Sigmoid colon (tissue), 7 donors: ENCODE results near the gene SART3. TPM values are rescaled to one million over a fixed set of nuclear protein-coding genes. Genes with fewer than 3 reads are reported as not detected.

Source experiments
- DNase-seq: peaks from one replicate; pipeline ENCODE4 v3.0.0-alpha.2; 2019
- H3K27ac ChIP-seq, 4 donors: fragments of 200-600 bp; sonication (generic); one replicate each; pipeline ENCODE4 v1.5.1; 2016 to 2019; ENCODE audit warnings: mild to moderate bottlenecking in 1 of 4
- H3K27me3 ChIP-seq, 3 donors: fragments of 200-600 bp; sonication (generic); one replicate each; pipeline ENCODE4 v1.5.1; 2019; ENCODE audit warnings: mild to moderate bottlenecking in 1 of 3
- H3K36me3 ChIP-seq, 4 donors: fragments of 200-600 bp; sonication (generic); one replicate each; pipeline ENCODE4 v1.5.1; 2016 to 2019
- H3K4me1 ChIP-seq, 4 donors: fragments of 200-600 bp; sonication (generic); one replicate each; pipeline ENCODE4 v1.5.1; 2017 to 2019
- H3K4me3 ChIP-seq, 4 donors: fragments of 200-600 bp; sonication (generic); one replicate each; pipeline ENCODE4 v1.5.1; 2017 to 2019; ENCODE audit warnings: mild to moderate bottlenecking in 2 of 4, moderate library complexity in 1 of 4
- H3K9me3 ChIP-seq, 4 donors: fragments of 200-600 bp in 3 of 4; sonication (generic) in 3 of 4; one replicate each; pipeline versions ENCODE4 v1.5.1 to v1.6.1; 2013 to 2019
- EP300 ChIP-seq, 4 donors: sonication (generic); formaldehyde crosslinking; IDR thresholded peaks; one replicate each; pipeline ENCODE4 v1.6.1; 2017; ENCODE audit warnings: antibody characterized with exemption in 4 of 4
- POLR2A ChIP-seq, 2 donors: fragments of 450-650 bp; IDR thresholded peaks; one replicate each; pipeline ENCODE4 v1.6.1; 2016; ENCODE audit warnings: antibody characterized with exemption in 2 of 2, mild to moderate bottlenecking in 2 of 2, moderate library complexity in 2 of 2
- POLR2AphosphoS5 ChIP-seq, 4 donors: sonication (generic); formaldehyde crosslinking; IDR thresholded peaks; one replicate each; pipeline ENCODE4 v1.6.1; 2017; ENCODE audit warnings: antibody characterized with exemption in 4 of 4
- WGBS, 2 donors: extraction: QIAGEN DNeasy Blood & Tissue Kit; methylation state at CpG; one replicate each; pipeline ENCODE4 v1.1.7; 2013; 5-methylcytosine and 5-hydroxymethylcytosine counted together
- intact Hi-C: fragments of 100-400 bp; cut with DNase I; formaldehyde crosslinking; loops from one replicate; pipeline ENCODE4 v1.15.1; 2023
- polyA plus RNA-seq, 3 donors: library from polyadenylated mRNA; stranded (reverse); fragments of 200-250 nt; gene quantifications; one replicate each; pipeline ENCODE4 v1.2.3, GENCODE V29; 2013
- total RNA-seq, 4 donors: library from RNA; depleted of rRNA; stranded (reverse); fragments of >200 nt; gene quantifications; one replicate each; pipeline ENCODE4 v1.1.0, GENCODE V29; 2016
- TF ChIP-seq, protein P1 (sequence below), 4 experiments: fragments of 450-650 bp in 3 of 4; fragments of 200-600 bp in 1 of 4; IDR thresholded peaks; one replicate each; pipeline ENCODE4 v1.5.1; 2016 to 2019; ENCODE audit warnings: antibody characterized with exemption in 4 of 4, mild to moderate bottlenecking in 3 of 4, moderate library complexity in 2 of 4
- donor health status: healthy with polysubstance abuse.
- donor health status: Bipolar disorder and iron deficiency.
- donor health status: healthy.

SART3 gene
- total and polyA plus RNA-seq, 7 donors = 15.3 to 69.1 (median 45.3) TPM

DNA sequence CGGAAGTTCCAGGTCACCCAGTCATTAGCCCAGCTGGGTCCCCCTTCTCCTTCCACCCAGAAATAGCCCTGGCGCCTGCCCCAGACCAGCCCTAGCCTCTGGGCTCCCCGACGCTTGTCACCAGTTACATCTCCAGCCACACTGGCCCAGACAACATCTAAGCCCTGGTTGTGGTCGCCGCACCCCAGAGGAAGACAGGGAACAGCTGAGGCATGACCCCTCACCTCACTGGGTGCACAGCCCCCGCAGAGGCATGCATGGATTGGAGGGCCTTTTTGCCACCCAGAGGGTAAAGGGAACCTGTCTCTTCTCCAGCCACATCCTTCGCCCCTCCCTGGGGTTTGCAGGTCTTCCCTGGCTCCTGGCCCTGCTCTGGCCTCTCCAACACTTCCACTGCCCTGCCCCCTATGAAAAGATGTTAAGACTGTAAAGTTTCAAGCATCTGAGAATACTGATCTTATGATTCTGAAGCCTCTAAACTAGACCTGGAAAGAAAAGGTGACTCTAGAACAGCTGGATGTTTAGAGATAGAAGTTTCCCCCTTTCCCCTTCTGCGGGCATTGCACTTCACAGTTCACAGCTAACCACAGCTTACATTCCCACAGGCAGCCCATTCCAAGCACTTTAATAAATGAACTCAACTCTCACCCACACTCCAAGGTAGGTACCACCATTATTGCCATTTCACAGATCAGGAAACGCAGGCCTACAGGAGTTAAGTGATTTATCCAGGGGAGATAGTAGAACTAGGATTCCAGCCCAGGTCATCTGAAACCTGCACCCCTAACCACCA lies 22.2 kb upstream of the SART3 start:
- WGBS, 2 donors = 87 to 91% methylated on average over 10 of the region's 10 CpGs
- no peak for DNase-seq
- no peaks in the 10 kb centered on the region for H3K9me3 ChIP-seq
- H3K36me3 ChIP-seq = no peaks in the 10 kb centered on the region
- intact Hi-C loops = no loop called here
- no peaks in the 10 kb centered on the region for H3K4me1 ChIP-seq
- H3K27me3 ChIP-seq = no peaks in the 10 kb centered on the region
- TF ChIP-seq POLR2AphosphoS5 (IDR thresholded peaks at IDR 0.05) (no peak), EP300 (IDR thresholded peaks at IDR 0.05) (no peak), POLR2A (IDR thresholded peaks at IDR 0.05) (no peak)
- TF ChIP-seq, protein P1, sequence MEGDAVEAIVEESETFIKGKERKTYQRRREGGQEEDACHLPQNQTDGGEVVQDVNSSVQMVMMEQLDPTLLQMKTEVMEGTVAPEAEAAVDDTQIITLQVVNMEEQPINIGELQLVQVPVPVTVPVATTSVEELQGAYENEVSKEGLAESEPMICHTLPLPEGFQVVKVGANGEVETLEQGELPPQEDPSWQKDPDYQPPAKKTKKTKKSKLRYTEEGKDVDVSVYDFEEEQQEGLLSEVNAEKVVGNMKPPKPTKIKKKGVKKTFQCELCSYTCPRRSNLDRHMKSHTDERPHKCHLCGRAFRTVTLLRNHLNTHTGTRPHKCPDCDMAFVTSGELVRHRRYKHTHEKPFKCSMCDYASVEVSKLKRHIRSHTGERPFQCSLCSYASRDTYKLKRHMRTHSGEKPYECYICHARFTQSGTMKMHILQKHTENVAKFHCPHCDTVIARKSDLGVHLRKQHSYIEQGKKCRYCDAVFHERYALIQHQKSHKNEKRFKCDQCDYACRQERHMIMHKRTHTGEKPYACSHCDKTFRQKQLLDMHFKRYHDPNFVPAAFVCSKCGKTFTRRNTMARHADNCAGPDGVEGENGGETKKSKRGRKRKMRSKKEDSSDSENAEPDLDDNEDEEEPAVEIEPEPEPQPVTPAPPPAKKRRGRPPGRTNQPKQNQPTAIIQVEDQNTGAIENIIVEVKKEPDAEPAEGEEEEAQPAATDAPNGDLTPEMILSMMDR (IDR thresholded peaks at IDR 0.05) = no peak
- no peak overlapping the region for H3K27ac ChIP-seq
- no peak overlapping the region for H3K4me3 ChIP-seq

DNA sequence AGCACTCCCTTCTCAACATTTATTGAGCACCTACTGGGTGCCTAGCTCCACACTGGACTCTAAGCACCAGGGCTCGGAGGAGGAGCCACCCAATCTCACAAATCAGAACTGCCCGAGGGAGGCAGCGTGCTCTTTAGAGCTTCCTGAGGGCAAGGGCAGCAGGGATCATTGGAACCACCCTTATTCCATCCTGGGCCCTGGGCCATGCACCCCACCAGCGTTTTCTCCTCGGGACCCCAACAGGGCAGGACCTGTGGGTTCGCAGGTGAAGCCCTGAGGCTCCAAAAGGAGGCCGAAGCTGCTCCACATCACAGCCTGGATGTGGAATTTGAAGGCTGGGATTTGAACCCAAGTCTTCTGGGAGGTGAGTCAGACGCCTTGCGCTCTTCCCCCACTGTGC lies 21.5 kb upstream of the SART3 start:
- H3K27ac ChIP-seq = no peak overlapping the region
- no peaks in the 10 kb centered on the region for H3K4me1 ChIP-seq
- no peak for DNase-seq
- H3K4me3 ChIP-seq = no peak overlapping the region
- WGBS, 2 donors = 84 to 92% methylated on average over 9 of the region's 9 CpGs
- TF ChIP-seq POLR2AphosphoS5 (IDR thresholded peaks at IDR 0.05) = no peak
- TF ChIP-seq EP300 (IDR thresholded peaks at IDR 0.05) = no peak
- TF ChIP-seq, protein P1 (IDR thresholded peaks at IDR 0.05) = no peak
- no peak for TF ChIP-seq POLR2A (IDR thresholded peaks at IDR 0.05)
- H3K27me3 ChIP-seq = no peaks in the 10 kb centered on the region
- H3K9me3 ChIP-seq = no peaks in the 10 kb centered on the region
- intact Hi-C loops = no loop called here
- no peaks in the 10 kb centered on the region for H3K36me3 ChIP-seq

DNA sequence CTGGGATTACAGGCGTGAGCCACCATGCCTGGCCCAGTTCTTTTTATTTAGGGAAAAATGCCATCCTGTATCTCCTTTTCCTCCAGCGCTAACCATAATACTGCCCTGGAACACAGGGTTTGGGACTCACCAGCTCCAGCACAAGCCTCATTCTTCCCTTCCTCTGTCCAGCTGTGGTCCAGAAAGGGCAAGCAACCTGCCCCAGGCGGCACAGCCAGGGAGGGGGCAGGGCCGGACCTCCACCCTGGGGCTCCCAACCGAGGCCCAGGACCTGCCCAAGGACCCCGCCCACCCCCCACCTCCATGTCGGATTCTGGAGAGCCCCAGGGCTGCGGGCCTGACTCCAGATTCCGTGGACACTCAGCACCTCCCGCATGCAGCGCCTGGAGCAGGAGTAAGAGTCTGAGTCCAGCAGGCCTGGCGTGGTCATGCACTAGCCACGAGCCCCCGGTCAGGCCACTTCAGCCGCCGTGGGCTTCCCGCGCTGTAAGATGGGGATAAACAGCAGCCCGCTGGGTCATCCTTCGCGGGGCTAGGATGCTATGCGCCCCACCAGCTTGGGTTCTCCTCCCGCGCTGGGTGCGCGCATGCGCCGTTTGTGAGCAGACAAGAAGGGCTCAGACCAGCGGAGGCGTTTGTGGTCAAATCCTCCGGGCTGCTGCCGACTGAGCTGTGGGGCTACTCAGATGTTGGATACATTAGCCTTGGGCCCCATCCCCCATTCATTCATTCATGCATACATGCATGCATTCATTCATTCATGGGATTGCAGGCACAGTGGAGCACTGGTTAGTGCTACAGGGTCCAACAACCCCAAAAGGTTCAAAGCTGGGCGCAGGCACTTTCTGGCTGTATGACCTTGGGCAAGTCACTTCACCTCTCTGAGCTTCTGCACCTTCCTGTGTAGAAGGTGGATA lies 20.6 kb upstream of the SART3 start:
- 90 to 91% methylated on average over 33 of the region's 33 CpGs for WGBS, 2 donors
- Histone ChIP-seq H3K9me3 (no peaks in the 10 kb centered on the region), H3K4me1 (no peaks in the 10 kb centered on the region), H3K27me3 (no peaks in the 10 kb centered on the region), H3K36me3 (no peaks in the 10 kb centered on the region), H3K4me3 (no peak overlapping the region), H3K27ac (peak overlapping the region in 3 of 4 donors; percentile 34 to 51 (median 42))
- no peak for DNase-seq
- intact Hi-C loops = no loop called here
- TF ChIP-seq, protein P1 (IDR thresholded peaks at IDR 0.05) = no peak
- TF ChIP-seq POLR2A (IDR thresholded peaks at IDR 0.05) (no peak), EP300 (IDR thresholded peaks at IDR 0.05) (no peak), POLR2AphosphoS5 (IDR thresholded peaks at IDR 0.05) (no peak)

DNA sequence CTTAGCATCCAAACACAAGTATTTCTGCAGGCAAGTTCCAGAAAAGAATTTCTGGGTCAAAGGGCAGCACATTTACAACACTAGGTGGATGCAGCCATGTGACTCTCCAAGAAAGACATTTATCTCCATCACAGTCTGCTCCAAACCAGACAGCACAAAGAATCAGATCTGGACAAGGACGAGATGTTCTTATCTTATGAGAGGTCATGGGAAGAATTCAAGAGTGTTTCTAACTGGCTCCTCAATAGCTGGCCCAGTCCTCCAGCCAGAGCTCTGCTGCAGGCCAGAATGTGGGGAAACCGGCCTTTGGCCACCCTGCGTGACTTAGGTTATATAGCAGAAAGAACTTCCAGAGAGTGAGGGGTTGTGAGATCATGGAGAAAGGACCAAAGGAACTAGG lies 19.6 kb upstream of the SART3 start:
- Histone ChIP-seq H3K36me3 (no peaks in the 10 kb centered on the region), H3K4me1 (no peaks in the 10 kb centered on the region), H3K27me3 (no peaks in the 10 kb centered on the region), H3K4me3 (no peak overlapping the region), H3K27ac (peak overlapping the region in 2 of 4 donors; percentile 3 to 34), H3K9me3 (no peaks in the 10 kb centered on the region)
- intact Hi-C loops = no loop called here
- 65 to 83% methylated on average over 3 of the region's 3 CpGs for WGBS, 2 donors
- DNase-seq = no peak
- TF ChIP-seq POLR2A (IDR thresholded peaks at IDR 0.05) = no peak
- TF ChIP-seq POLR2AphosphoS5 (IDR thresholded peaks at IDR 0.05) = peak in 2 of 4 donors; percentile 9 to 14
- TF ChIP-seq, protein P1 (IDR thresholded peaks at IDR 0.05) = no peak
